ENCODE measurements around the gene CAMP.

DNA sequence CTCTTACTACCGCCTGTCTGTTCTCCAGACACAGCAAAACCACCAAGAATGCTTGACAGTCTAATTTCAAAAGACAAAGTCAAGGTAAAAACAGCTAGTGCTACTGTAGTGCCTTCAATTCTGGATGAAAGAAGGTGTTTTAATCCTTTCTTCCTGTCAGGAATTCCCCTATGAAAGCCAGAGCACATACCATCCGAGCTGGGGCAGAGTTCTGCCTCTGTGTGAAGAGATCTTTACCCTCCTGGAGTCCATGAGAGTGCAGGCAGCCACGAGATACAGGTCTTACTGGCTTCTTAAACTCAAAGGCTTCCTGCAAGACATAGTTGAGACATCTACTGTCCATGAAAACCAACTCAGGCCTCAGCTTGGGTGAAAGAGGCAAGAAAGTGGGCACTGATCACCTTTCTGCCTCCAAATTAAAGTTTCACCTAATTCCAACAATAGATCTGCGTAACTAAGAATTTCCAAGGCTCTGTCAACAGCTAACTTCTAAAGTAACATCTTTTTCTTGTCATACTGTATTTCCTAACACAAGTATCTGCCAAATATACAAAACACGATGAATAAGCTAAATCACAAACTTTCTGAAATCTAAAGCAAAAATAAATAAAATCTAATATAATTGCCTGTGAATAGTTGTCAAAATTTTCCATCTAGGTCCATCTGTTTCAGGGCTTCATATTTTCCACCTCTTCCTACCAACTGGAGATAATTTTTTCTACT lies 42.6 kb upstream of the CAMP start:
- TF ChIP-seq, protein P1, sequence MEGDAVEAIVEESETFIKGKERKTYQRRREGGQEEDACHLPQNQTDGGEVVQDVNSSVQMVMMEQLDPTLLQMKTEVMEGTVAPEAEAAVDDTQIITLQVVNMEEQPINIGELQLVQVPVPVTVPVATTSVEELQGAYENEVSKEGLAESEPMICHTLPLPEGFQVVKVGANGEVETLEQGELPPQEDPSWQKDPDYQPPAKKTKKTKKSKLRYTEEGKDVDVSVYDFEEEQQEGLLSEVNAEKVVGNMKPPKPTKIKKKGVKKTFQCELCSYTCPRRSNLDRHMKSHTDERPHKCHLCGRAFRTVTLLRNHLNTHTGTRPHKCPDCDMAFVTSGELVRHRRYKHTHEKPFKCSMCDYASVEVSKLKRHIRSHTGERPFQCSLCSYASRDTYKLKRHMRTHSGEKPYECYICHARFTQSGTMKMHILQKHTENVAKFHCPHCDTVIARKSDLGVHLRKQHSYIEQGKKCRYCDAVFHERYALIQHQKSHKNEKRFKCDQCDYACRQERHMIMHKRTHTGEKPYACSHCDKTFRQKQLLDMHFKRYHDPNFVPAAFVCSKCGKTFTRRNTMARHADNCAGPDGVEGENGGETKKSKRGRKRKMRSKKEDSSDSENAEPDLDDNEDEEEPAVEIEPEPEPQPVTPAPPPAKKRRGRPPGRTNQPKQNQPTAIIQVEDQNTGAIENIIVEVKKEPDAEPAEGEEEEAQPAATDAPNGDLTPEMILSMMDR (IDR thresholded peaks at IDR 0.05), result no peak
- no peak for TF ChIP-seq POLR2AphosphoS5 (IDR thresholded peaks at IDR 0.05)
